ENCODE measurements around the gene ZNF23.

The ZNF23 gene

DNA sequence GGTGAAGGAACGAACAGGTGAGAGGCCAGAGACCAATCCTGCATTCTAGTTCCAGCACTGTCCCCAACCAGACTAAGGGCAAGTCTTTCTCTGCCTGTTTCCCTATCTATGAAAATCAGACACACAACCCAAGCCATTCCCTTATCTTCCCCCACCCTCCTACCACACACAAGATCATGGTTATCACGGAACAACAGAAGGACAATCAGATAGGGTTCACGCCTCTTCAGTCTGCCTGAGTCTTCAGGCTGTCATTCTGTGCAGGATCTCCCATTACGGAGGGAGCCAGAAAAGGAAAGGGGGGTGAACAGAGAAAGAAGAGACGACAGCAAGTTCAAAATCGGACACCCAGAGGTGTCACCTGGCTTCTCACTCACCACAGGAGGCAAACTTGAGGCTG, 31.3 kb downstream of the ZNF23 start:
- H3K79me2 ChIP-seq (ENCODE audit: low read length) = no peaks in the 10 kb centered on the region
- H2AFZ ChIP-seq (ENCODE audit: low read depth, low read length) = no peak overlapping the region
- no peak overlapping the region for H3K4me3 ChIP-seq (ENCODE audit: low read length)
- H3K9me3 ChIP-seq (ENCODE audit: insufficient read depth, low read length) = no peaks in the 10 kb centered on the region
- H4K20me1 ChIP-seq (ENCODE audit: insufficient read depth, low read length) = no peaks in the 10 kb centered on the region
- 0 out of 2 replicates have a peak, but pooled peaks cover 4% of the 10 kb centered on the region for H3K27me3 ChIP-seq (ENCODE audit: low read depth, low read length)
- no peak overlapping the region for H3K27ac ChIP-seq (ENCODE audit: low read length)
- TF ChIP-seq, protein P1, sequence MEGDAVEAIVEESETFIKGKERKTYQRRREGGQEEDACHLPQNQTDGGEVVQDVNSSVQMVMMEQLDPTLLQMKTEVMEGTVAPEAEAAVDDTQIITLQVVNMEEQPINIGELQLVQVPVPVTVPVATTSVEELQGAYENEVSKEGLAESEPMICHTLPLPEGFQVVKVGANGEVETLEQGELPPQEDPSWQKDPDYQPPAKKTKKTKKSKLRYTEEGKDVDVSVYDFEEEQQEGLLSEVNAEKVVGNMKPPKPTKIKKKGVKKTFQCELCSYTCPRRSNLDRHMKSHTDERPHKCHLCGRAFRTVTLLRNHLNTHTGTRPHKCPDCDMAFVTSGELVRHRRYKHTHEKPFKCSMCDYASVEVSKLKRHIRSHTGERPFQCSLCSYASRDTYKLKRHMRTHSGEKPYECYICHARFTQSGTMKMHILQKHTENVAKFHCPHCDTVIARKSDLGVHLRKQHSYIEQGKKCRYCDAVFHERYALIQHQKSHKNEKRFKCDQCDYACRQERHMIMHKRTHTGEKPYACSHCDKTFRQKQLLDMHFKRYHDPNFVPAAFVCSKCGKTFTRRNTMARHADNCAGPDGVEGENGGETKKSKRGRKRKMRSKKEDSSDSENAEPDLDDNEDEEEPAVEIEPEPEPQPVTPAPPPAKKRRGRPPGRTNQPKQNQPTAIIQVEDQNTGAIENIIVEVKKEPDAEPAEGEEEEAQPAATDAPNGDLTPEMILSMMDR (IDR thresholded peaks at IDR 0.05; ENCODE audit: low read depth, low read length) = no peak
- TF ChIP-seq EZH2phosphoT487 (IDR thresholded peaks at IDR 0.05; ENCODE audit: low read depth) = no peak
- no peaks in the 10 kb centered on the region for H3K4me1 ChIP-seq (ENCODE audit: low read length)
- no peak overlapping the region for H3K9ac ChIP-seq (ENCODE audit: low read length)
- H3K4me2 ChIP-seq (ENCODE audit: low read length) = no peak overlapping the region
- no peaks in the 10 kb centered on the region for H3K36me3 ChIP-seq (replicated peaks; ENCODE audit: low read depth, low read length)

- H3K9ac ChIP-seq (ENCODE audit: low read length) = no peak overlapping the region
- H3K27me3 ChIP-seq (ENCODE audit: low read depth, low read length) = peaks cover 6% of the 10 kb centered on the region; the same call in 1 of the 2 replicates
- no peak overlapping the region for H3K4me3 ChIP-seq (ENCODE audit: low read length)
- no peaks in the 10 kb centered on the region for H3K79me2 ChIP-seq (ENCODE audit: low read length)
- no peak overlapping the region for H2AFZ ChIP-seq (ENCODE audit: low read depth, low read length)
- no peak overlapping the region for H3K27ac ChIP-seq (ENCODE audit: low read length)
- no peaks in the 10 kb centered on the region for H3K4me1 ChIP-seq (ENCODE audit: low read length)
- H3K9me3 ChIP-seq (ENCODE audit: insufficient read depth, low read length) = no peaks in the 10 kb centered on the region
- TF ChIP-seq, protein P1 (IDR thresholded peaks at IDR 0.05; ENCODE audit: low read depth, low read length) = no peak
- no peak for TF ChIP-seq EZH2phosphoT487 (IDR thresholded peaks at IDR 0.05; ENCODE audit: low read depth)
- no peaks in the 10 kb centered on the region for H3K36me3 ChIP-seq (replicated peaks; ENCODE audit: low read depth, low read length)
- no peaks in the 10 kb centered on the region for H4K20me1 ChIP-seq (ENCODE audit: insufficient read depth, low read length)
- H3K4me2 ChIP-seq (ENCODE audit: low read length) = no peak overlapping the region
Measured at GRCh38 chr16:71429581-71429980, 32.5 kb downstream of the ZNF23 start.

DNA sequence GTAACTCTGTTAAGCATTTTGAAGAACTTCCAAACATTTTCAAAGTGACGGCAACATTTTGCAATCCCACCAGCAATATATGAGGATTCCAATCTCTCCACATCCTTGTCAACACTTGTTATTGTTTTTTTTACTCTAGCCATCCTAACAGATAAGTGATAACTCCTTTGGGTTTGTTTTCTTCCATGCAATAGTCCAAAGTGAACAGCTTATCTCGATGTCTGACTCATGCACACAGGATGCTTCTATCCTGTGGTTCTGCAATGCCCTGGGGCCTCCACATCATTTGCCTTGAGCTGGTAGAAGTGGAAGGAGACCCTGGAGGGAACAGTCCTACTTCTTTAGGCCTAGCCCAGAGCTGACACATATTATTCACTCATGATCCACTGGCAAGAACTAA, 33.2 kb downstream of the ZNF23 start:
- Histone ChIP-seq H3K4me2 (ENCODE audit: low read length) (no peak overlapping the region), H3K27me3 (ENCODE audit: low read depth, low read length) (peaks cover 7% of the 10 kb centered on the region; the same call in 1 of the 2 replicates), H2AFZ (ENCODE audit: low read depth, low read length) (no peak overlapping the region), H3K4me1 (ENCODE audit: low read length) (no peaks in the 10 kb centered on the region), H3K36me3 (replicated peaks; ENCODE audit: low read depth, low read length) (no peaks in the 10 kb centered on the region), H3K27ac (ENCODE audit: low read length) (no peak overlapping the region), H3K79me2 (ENCODE audit: low read length) (no peaks in the 10 kb centered on the region), H3K9me3 (ENCODE audit: insufficient read depth, low read length) (no peaks in the 10 kb centered on the region), H4K20me1 (ENCODE audit: insufficient read depth, low read length) (no peaks in the 10 kb centered on the region), H3K9ac (ENCODE audit: low read length) (no peak overlapping the region), H3K4me3 (ENCODE audit: low read length) (no peak overlapping the region)
- TF ChIP-seq, protein P1 (IDR thresholded peaks at IDR 0.05; ENCODE audit: low read depth, low read length) = no peak
- no peak for TF ChIP-seq EZH2phosphoT487 (IDR thresholded peaks at IDR 0.05; ENCODE audit: low read depth)

GRCh38 chr16:71428385-71428784, 33.7 kb downstream of the ZNF23 start:
- no peak overlapping the region for H2AFZ ChIP-seq (ENCODE audit: low read depth, low read length)
- no peak overlapping the region for H3K4me3 ChIP-seq (ENCODE audit: low read length)
- H3K9me3 ChIP-seq (ENCODE audit: insufficient read depth, low read length) = no peaks in the 10 kb centered on the region
- no peaks in the 10 kb centered on the region for H3K79me2 ChIP-seq (ENCODE audit: low read length)
- H4K20me1 ChIP-seq (ENCODE audit: insufficient read depth, low read length) = no peaks in the 10 kb centered on the region
- no peak overlapping the region for H3K4me2 ChIP-seq (ENCODE audit: low read length)
- no peaks in the 10 kb centered on the region for H3K4me1 ChIP-seq (ENCODE audit: low read length)
- H3K27ac ChIP-seq (ENCODE audit: low read length) = no peak overlapping the region
- H3K36me3 ChIP-seq (replicated peaks; ENCODE audit: low read depth, low read length) = no peaks in the 10 kb centered on the region
- no peak overlapping the region for H3K9ac ChIP-seq (ENCODE audit: low read length)
- no peak for TF ChIP-seq EZH2phosphoT487 (IDR thresholded peaks at IDR 0.05; ENCODE audit: low read depth)
- peaks cover 7% of the 10 kb centered on the region; the same call in 1 of the 2 replicates for H3K27me3 ChIP-seq (ENCODE audit: low read depth, low read length)

Data from OCI-LY3 (cell line).